Activated CD4-positive, CD25-positive, alpha-beta regulatory T cell treated with anti-CD3 and anti-CD28 coated beads, Interleukin-2, amount 50 U/mL, for 16 hours (primary cell): ENCODE data around the gene DRC3.
"Not testable (repeated sequence)": the region's sequence is repeated elsewhere in the genome, so short reads cannot be mapped to it uniquely, and the experiment has no call there.

Experiments
- DNase-seq: peaks from one replicate; pipeline ENCODE4 v3.0.0-alpha.2; 2020; ENCODE audit warnings: low read depth, low spot score

DRC3 gene, protein sequence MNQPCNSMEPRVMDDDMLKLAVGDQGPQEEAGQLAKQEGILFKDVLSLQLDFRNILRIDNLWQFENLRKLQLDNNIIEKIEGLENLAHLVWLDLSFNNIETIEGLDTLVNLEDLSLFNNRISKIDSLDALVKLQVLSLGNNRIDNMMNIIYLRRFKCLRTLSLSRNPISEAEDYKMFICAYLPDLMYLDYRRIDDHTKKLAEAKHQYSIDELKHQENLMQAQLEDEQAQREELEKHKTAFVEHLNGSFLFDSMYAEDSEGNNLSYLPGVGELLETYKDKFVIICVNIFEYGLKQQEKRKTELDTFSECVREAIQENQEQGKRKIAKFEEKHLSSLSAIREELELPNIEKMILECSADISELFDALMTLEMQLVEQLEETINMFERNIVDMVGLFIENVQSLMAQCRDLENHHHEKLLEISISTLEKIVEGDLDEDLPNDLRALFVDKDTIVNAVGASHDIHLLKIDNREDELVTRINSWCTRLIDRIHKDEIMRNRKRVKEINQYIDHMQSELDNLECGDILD

GRCh38 chr17:17972126-17972951 lies at the start of gene DRC3, which contains the start of gene TOM1L2:
TSS of gene DRC3 (plus strand) at chr17:17972862. CDS start at chr17:17977599, 4,737 bp downstream.
TSS of gene TOM1L2 (minus strand) at chr17:17972400. CDS start at chr17:17972313, 87 bp downstream.
- peak; percentile 100 for DNase-seq

GRCh38 chr17:17924131-17924856 lies 48.4 kb upstream of the DRC3 start:
- no peak for DNase-seq

GRCh38 chr17:17924857-17925250 lies 47.8 kb upstream of the DRC3 start:
- DNase-seq, result no peak

DNA sequence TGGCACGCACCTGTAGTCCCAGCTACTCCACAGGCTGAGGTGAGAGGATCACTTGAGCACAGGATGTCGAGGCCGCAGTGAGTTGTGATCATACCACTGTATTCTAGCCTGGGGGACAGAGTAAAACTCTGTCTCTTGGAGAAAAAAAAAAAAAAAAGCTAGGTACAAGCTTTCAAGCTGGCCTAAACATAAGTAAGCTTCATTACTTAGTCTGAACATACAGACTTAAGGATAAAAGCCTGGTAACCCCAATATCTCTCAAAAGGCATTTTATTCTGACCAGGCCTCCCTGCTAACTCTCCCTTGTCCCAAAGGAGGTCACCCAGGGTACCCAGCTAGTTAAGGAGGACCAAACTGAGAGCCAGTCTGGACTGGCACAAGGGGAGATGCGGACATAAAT lies 46.6 kb upstream of the DRC3 start:
- no peak for DNase-seq

GRCh38 chr17:17926840-17927449 lies 45.7 kb upstream of the DRC3 start:
- DNase-seq, result no peak

- DNase-seq, result no peak
Measured at GRCh38 chr17:17928398-17929287, 44.0 kb upstream of the DRC3 start.

DNA sequence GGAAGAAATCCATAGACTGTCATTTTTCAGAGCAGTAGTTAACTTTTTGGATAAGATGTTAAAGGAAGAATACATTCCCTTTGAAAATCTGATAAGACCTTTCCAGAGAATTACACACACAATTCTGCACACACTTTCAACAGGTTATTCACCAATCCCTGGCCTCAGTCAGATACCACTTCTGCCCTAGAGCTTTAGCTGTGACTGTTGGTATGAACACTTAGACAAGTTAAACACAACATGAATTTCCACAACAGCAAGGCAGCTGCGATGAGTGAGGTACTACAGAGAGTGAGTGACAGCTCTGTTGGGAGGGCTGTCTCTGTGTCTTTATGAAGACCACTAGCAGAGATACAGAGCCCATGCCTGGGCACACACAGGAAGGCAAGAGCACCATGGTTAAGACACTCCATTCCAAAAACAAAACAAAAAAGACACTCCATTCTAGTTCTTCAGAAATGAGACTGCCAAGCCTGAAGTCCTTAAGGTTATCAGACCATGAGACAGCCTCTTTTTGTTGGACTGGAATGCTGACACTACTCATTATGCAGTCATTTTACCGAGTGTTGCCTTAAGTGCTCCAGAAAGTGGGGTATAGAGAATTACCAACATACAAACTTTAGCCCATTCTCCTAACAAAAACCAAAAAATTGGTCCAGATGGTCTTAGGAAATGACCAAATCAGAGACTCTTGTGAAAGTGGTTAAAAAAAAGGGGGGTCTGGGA lies 42.8 kb upstream of the DRC3 start:
- no peak for DNase-seq

- DNase-seq, result no peak
Measured at GRCh38 chr17:17930674-17931073, 42.0 kb upstream of the DRC3 start.

DNA sequence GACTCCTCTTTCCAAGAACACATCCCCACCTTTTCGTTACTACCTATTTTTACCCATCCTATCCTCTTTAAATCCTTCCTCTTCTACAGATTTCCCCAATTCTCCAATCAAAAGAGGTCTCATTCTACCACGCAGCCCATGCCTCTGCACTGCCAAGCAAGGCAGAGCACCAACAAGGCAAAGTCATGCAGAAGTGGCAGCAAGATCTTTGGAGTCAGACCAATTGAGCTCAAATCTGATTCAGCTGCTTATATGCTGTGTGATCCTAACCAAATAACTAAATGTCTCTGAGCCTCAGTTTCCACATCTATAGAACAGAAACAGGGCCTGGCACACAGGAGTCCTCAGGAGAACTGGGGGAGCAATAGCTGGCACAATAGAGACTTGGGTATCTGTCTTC lies 41.5 kb upstream of the DRC3 start:
- DNase-seq, result no peak

- no peak for DNase-seq
Measured at GRCh38 chr17:17933775-17934174, 38.9 kb upstream of the DRC3 start.

DNA sequence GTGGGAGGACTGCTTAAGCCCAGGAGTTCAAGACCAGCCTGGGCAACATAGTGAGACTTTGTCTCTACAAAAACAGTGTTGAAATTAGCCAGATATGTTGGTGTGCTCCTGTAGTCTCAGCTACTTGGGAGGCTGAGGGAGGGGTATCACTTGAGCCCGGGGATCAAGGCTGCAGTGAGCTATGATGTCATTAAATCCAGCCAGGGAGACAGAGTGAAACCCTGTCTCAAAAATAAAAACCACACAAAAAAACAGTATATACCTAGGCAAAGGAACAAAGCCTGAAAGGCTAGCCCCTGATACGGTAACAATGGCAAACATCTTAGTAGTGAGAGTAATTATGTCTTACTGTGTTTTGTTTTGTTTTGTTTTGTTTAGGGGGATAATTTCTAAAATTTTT lies 38.4 kb upstream of the DRC3 start:
- DNase-seq, result no peak

- DNase-seq, result no peak
Measured at GRCh38 chr17:17934806-17935205, 37.9 kb upstream of the DRC3 start.

DNA sequence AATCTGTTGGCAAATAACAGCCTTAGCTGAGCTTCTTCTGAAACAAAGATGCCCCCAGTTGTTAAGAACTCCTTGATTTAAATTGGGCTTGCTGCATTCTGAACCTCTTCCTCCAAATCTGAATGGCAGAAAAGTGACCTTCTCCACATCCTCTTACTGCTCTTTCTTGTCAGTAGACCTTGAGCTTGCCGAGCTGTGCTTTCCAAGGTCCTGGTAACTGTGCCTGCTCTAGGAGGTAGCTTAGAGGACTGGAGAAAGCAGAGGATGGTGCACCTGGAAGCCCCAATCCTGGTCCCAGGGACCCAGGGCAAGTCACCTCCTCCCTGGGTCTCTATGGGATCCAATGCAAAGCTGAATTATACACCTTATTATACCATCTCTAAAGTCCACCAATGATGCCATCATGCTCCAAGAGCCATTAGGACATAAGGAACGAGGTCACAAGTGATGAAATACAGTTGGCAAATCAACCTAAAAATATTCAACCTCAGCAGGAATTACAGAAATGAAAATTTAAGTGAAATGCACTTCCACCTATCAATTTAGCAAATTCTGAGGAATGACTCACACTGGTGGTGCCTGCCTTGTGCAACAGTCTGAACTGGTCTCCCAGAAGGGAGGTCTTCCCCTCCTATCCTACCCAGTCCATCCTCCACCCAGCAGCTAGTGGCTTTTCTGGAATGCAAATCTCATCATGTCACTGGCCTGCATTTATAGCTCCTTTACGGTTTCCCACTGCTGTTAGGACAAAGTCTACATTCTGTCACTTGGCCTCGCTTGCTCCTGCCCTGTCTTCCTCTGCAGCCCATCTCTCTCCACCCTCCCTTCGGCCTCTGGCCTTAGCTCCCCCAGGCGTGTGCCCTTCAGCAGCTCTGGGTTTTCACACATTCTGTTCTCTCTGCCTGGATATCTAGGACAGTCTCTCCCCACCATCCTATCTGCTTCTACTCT lies 37.1 kb upstream of the DRC3 start:
- DNase-seq, result no peak

- DNase-seq, result no peak
Measured at GRCh38 chr17:17937201-17937853, 35.3 kb upstream of the DRC3 start.

GRCh38 chr17:17937958-17938357 lies 34.7 kb upstream of the DRC3 start:
- DNase-seq, result no peak

GRCh38 chr17:17938388-17939107 lies 34.1 kb upstream of the DRC3 start:
- DNase-seq, result no peak

DNA sequence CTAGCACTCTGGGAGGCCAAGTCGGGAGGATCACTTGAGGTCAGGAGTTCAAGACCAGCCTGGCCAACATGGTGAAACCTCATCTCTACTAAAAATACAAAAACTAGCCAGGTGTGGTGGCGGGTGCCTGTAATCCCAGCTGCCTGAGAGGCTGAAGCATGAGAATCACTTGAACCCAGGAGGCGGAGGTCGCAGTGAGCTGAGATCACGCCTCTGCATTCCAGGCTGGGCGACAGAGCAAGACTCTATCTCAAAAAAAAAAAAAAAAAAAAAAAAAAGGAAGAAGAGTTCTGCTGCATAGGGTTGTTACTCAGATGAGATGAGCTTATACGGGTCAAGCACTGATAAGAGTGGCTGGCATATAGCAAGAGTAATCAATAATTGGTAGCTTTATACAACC lies 32.7 kb upstream of the DRC3 start:
- DNase-seq, result not testable (repeated sequence)
